HEK293 (cell line): ENCODE results near the gene CIPC.

ENCODE experiments used
- CTCF ChIA-PET: fragments of 350-600 bp; formaldehyde crosslinking; extraction: SDS; loops from one replicate; lab custom pipeline; 2021; ENCODE audit warnings: antibody characterized with exemption; lab: Yijun Ruan, JAX
- POLR2A ChIA-PET: fragments of 300-600 bp; formaldehyde crosslinking; extraction: SDS; loops from one replicate; lab custom pipeline; 2020; ENCODE audit warnings: antibody characterized with exemption, inconsistent platforms; lab: Yijun Ruan, JAX
- H3K27ac ChIP-seq: fragments of 200-500 bp; sonication (Bioruptor generic); 2 replicates; pipeline ENCODE4 v1.5.1; 2014; ENCODE audit warnings: low read depth, low read length, control low read depth, inconsistent platforms; ENCODE audit errors: extremely low read depth
- H3K36me3 ChIP-seq, 2 experiments: fragments of 200-500 bp in 1 of 2; sonication (Bioruptor generic) in 1 of 2; 1 replicate in 1 of 2; 2 replicates in 1 of 2; pipeline ENCODE4 v1.5.1; 2014 to 2017; ENCODE audit warnings: inconsistent platforms in 2 of 2, low read length in 2 of 2; ENCODE audit not compliant: control insufficient read depth in 2 of 2, insufficient read depth in 1 of 2
- H3K4me1 ChIP-seq: fragments of 200-500 bp; sonication (Bioruptor generic); 2 replicates; pipeline ENCODE4 v1.5.1; 2014; ENCODE audit warnings: mild to moderate bottlenecking, low read length, inconsistent platforms; ENCODE audit not compliant: control insufficient read depth, insufficient read depth
- H3K4me3 ChIP-seq: 2 replicates; pipeline ENCODE4 v1.5.1; 2011; ENCODE audit warnings: low read depth, mild to moderate bottlenecking, control low read depth, low read length, moderate library complexity
- H3K9me3 ChIP-seq: fragments of 200-500 bp; sonication (Bioruptor generic); 2 replicates; pipeline ENCODE4 v1.5.1; 2014; ENCODE audit warnings: low read depth, low read length, inconsistent platforms; ENCODE audit not compliant: control insufficient read depth, insufficient read depth
- BCL11A ChIP-seq: fragments of 450-650 bp; formaldehyde crosslinking; IDR thresholded peaks from 2 replicates; pipeline ENCODE4 v1.5.1; 2016; ENCODE audit warnings: low read depth, missing biosample characterization, missing genetic modification characterization
- KLF10 ChIP-seq: fragments of 450-650 bp; IDR thresholded peaks from 2 replicates; pipeline ENCODE4 v1.5.1; 2018; ENCODE audit warnings: missing biosample characterization, mild to moderate bottlenecking, missing genetic modification characterization
- MEIS1 ChIP-seq: sonication (generic); formaldehyde crosslinking; IDR thresholded peaks from 2 replicates; pipeline ENCODE4 v1.8.1; 2022; ENCODE audit warnings: missing genetic modification reagents, mild to moderate bottlenecking, borderline replicate concordance
- PRDM6 ChIP-seq: fragments of 450-650 bp; formaldehyde crosslinking; IDR thresholded peaks from 2 replicates; pipeline ENCODE4 v1.5.1; 2017; ENCODE audit warnings: missing biosample characterization, missing genetic modification characterization
- SP2 ChIP-seq: fragments of 450-650 bp; formaldehyde crosslinking; IDR thresholded peaks from 2 replicates; pipeline ENCODE4 v1.5.1; 2016; ENCODE audit warnings: missing biosample characterization, missing genetic modification characterization
- YY2 ChIP-seq: fragments of 450-650 bp; formaldehyde crosslinking; IDR thresholded peaks from 2 replicates; pipeline ENCODE4 v1.5.1; 2016; ENCODE audit warnings: missing biosample characterization, missing genetic modification characterization
- ZBTB21 ChIP-seq: fragments of 450-650 bp; formaldehyde crosslinking; IDR thresholded peaks from 2 replicates; pipeline ENCODE4 v1.5.1; 2017; ENCODE audit warnings: missing biosample characterization, missing genetic modification characterization
- ZFHX2 ChIP-seq: fragments of 450-650 bp; formaldehyde crosslinking; conservative IDR thresholded peaks from 2 replicates; pipeline ENCODE4 v1.5.1; 2016; ENCODE audit warnings: missing biosample characterization, missing genetic modification characterization
- ZNF10 ChIP-seq: fragments of 450-650 bp; formaldehyde crosslinking; IDR thresholded peaks from 2 replicates; pipeline ENCODE4 v1.5.1; 2017; ENCODE audit warnings: missing biosample characterization, missing genetic modification characterization
- ZNF157 ChIP-seq: fragments of 450-650 bp; formaldehyde crosslinking; IDR thresholded peaks from 2 replicates; pipeline ENCODE4 v1.5.1; 2016; ENCODE audit warnings: missing biosample characterization, missing genetic modification characterization
- ZNF169 ChIP-seq: fragments of 450-650 bp; formaldehyde crosslinking; IDR thresholded peaks from 2 replicates; pipeline ENCODE4 v1.5.1; 2016; ENCODE audit warnings: missing biosample characterization, missing genetic modification characterization
- ZNF2 ChIP-seq: fragments of 450-650 bp; formaldehyde crosslinking; IDR thresholded peaks from 2 replicates; pipeline ENCODE4 v1.5.1; 2016; ENCODE audit warnings: missing biosample characterization, missing genetic modification characterization
- ZNF223 ChIP-seq: fragments of 450-650 bp; formaldehyde crosslinking; IDR thresholded peaks from 2 replicates; pipeline ENCODE4 v1.5.1; 2016; ENCODE audit warnings: missing biosample characterization, missing genetic modification characterization
- ZNF239 ChIP-seq: fragments of 450-650 bp; formaldehyde crosslinking; IDR thresholded peaks from 2 replicates; pipeline ENCODE4 v1.5.1; 2016; ENCODE audit warnings: missing biosample characterization, missing genetic modification characterization
- ZNF248 ChIP-seq: fragments of 450-650 bp; formaldehyde crosslinking; IDR thresholded peaks from 2 replicates; pipeline ENCODE4 v1.5.1; 2017; ENCODE audit warnings: missing biosample characterization, missing genetic modification characterization
- ZNF398 ChIP-seq: fragments of 450-650 bp; formaldehyde crosslinking; IDR thresholded peaks from 2 replicates; pipeline ENCODE4 v1.5.1; 2017; ENCODE audit warnings: missing biosample characterization, missing genetic modification characterization
- ZNF488 ChIP-seq: fragments of 450-650 bp; formaldehyde crosslinking; IDR thresholded peaks from 2 replicates; pipeline ENCODE4 v1.5.1; 2016; ENCODE audit warnings: missing biosample characterization, missing genetic modification characterization
- ZNF514 ChIP-seq: fragments of 450-650 bp; formaldehyde crosslinking; IDR thresholded peaks from 2 replicates; pipeline ENCODE4 v1.5.1; 2016; ENCODE audit warnings: missing biosample characterization, missing genetic modification characterization
- ZNF600 ChIP-seq: fragments of 450-650 bp; formaldehyde crosslinking; IDR thresholded peaks from 2 replicates; pipeline ENCODE4 v1.5.1; 2016; ENCODE audit warnings: missing biosample characterization, missing genetic modification characterization
- ZNF664 ChIP-seq: fragments of 450-650 bp; formaldehyde crosslinking; IDR thresholded peaks from 2 replicates; pipeline ENCODE4 v1.5.1; 2016; ENCODE audit warnings: missing biosample characterization, missing genetic modification characterization
- ZNF830 ChIP-seq: fragments of 450-650 bp; IDR thresholded peaks from 2 replicates; pipeline ENCODE4 v1.5.0; 2018; ENCODE audit warnings: missing biosample characterization, missing genetic modification characterization, low read depth, mild to moderate bottlenecking, moderate library complexity
- ZSCAN16 ChIP-seq: fragments of 450-650 bp; formaldehyde crosslinking; IDR thresholded peaks from 2 replicates; pipeline ENCODE4 v1.5.1; 2016; ENCODE audit warnings: missing biosample characterization, missing genetic modification characterization
- ZSCAN5A ChIP-seq: fragments of 450-650 bp; formaldehyde crosslinking; IDR thresholded peaks from 2 replicates; pipeline ENCODE4 v1.5.1; 2016; ENCODE audit warnings: missing biosample characterization, missing genetic modification characterization

CIPC gene

GRCh38 chr14:77086017-77086727, 11.9 kb upstream of the CIPC start (continued):
- TF ChIP-seq KLF10 (no peak), YY2 (tag by site-specific recombination) (no peak), PRDM6 (no peak), ZNF664 (tag by site-specific recombination) (no peak), ZNF239 (no peak)

- Histone ChIP-seq H3K27ac (no peak overlapping the region), H3K36me3 (no peaks in the 10 kb centered on the region), H3K4me1 (no peaks in the 10 kb centered on the region; the same call in 1 of the 2 replicates), H3K4me3 (no peak overlapping the region), H3K9me3 (no peaks in the 10 kb centered on the region)
- POLR2A ChIA-PET = interaction anchor here (0.6 kb wide), 1 partner anchor 10 kb away, joined by 4 read pairs; no protein-coding TSS in a partner anchor
- CTCF ChIA-PET = interaction anchor here (0.6 to 3.0 kb wide), 6 partner anchors 9 to 375 kb away, joined by 3 to 30 read pairs (median 10); no protein-coding TSS in a partner anchor
- no peak for TF ChIP-seq ZNF169
These were observed 11.1 kb upstream of the CIPC start for GRCh38 chr14:77086951-77087350.

GRCh38 chr14:77087631-77088030, 10.4 kb upstream of the CIPC start:
- no peaks in the 10 kb centered on the region for H3K36me3 ChIP-seq
- no peaks in the 10 kb centered on the region; the same call in 1 of the 2 replicates for H3K4me1 ChIP-seq
- POLR2A ChIA-PET = no interaction called here
- H3K4me3 ChIP-seq = no peak overlapping the region
- H3K27ac ChIP-seq = no peak overlapping the region
- no peaks in the 10 kb centered on the region for H3K9me3 ChIP-seq
- CTCF ChIA-PET = interaction anchor here (0.7 to 3.0 kb wide), 3 partner anchors 9 to 212 kb away, joined by 3 to 30 read pairs (median 4); no protein-coding TSS in a partner anchor
- TF ChIP-seq ZNF10 (tag by site-specific recombination) = no peak
- no peak for TF ChIP-seq ZNF223 (tag by site-specific recombination)
- TF ChIP-seq MEIS1 (CRISPR knock-in tag) = no peak
- no peak for TF ChIP-seq ZNF514 (tag by site-specific recombination)
- no peak for TF ChIP-seq ZNF830
- TF ChIP-seq ZNF248 (tag by site-specific recombination) = no peak
- TF ChIP-seq ZNF398 (tag by site-specific recombination) = no peak
- TF ChIP-seq ZNF600 = no peak
- no peak for TF ChIP-seq ZSCAN5A
- no peak for TF ChIP-seq ZNF157 (tag by site-specific recombination)
- TF ChIP-seq BCL11A = no peak
- TF ChIP-seq ZNF2 (tag by site-specific recombination) = no peak
- TF ChIP-seq SP2 (tag by site-specific recombination) = no peak
- TF ChIP-seq ZFHX2 (tag by site-specific recombination) = no peak
- TF ChIP-seq ZSCAN16 (tag by site-specific recombination) = no peak
- no peak for TF ChIP-seq ZNF488
- TF ChIP-seq ZBTB21 (tag by site-specific recombination) = no peak
